MM.1S (cell line): ENCODE results near the gene PLEKHA1.

Source experiments
- DNase-seq: peaks from one replicate; pipeline ENCODE4 v3.0.0-alpha.2; 2015
- H2AFZ ChIP-seq: fragments of 300-600 bp; sonication (generic); 2 replicates; pipeline ENCODE4 v1.6.0; 2016; ENCODE audit warnings: antibody characterized with exemption, low read length
- H3F3A ChIP-seq: fragments of 300-600 bp; sonication (generic); 2 replicates; pipeline ENCODE4 v1.6.1; 2016; ENCODE audit warnings: mild to moderate bottlenecking, antibody characterized with exemption, low read length, moderate library complexity, mixed read lengths; ENCODE audit not compliant: insufficient read depth
- H3K27ac ChIP-seq: fragments of 300-600 bp; sonication (generic); 2 replicates; pipeline ENCODE4 v1.5.1; 2016; ENCODE audit warnings: mild to moderate bottlenecking, low read length
- H3K27me3 ChIP-seq: fragments of 300-600 bp; sonication (generic); replicated peaks from 2 replicates; pipeline ENCODE4 v1.6.0; 2016; ENCODE audit warnings: low read length; ENCODE audit not compliant: insufficient read depth
- H3K36me3 ChIP-seq: fragments of 300-600 bp; sonication (generic); replicated peaks from 2 replicates; pipeline ENCODE4 v1.6.1; 2016; ENCODE audit warnings: mild to moderate bottlenecking, low read length, mixed read lengths; ENCODE audit not compliant: insufficient read depth
- H3K4me1 ChIP-seq: fragments of 300-600 bp; sonication (generic); 2 replicates; pipeline ENCODE4 v1.6.1; 2016; ENCODE audit warnings: low read length, mixed read lengths
- H3K4me2 ChIP-seq: fragments of 300-600 bp; sonication (generic); 2 replicates; pipeline ENCODE4 v1.6.0; 2016; ENCODE audit warnings: low read depth, low read length
- H3K4me3 ChIP-seq: fragments of 300-600 bp; sonication (generic); 2 replicates; pipeline ENCODE4 v1.5.1; 2016; ENCODE audit warnings: low read length, mixed read lengths
- H3K79me2 ChIP-seq: fragments of 300-600 bp; sonication (generic); 2 replicates; pipeline ENCODE4 v1.6.1; 2016; ENCODE audit warnings: mixed run types, low read length, mixed read lengths
- H3K9ac ChIP-seq: fragments of 300-600 bp; sonication (generic); 2 replicates; pipeline ENCODE4 v1.6.1; 2016; ENCODE audit warnings: low read length, mixed read lengths
- H3K9me2 ChIP-seq: fragments of 300-600 bp; sonication (generic); replicated peaks from 2 replicates; pipeline ENCODE4 v1.6.1; 2016; ENCODE audit warnings: mild to moderate bottlenecking, low read length, mixed read lengths; ENCODE audit not compliant: insufficient read depth
- H3K9me3 ChIP-seq: fragments of 300-600 bp; sonication (generic); replicated peaks from 2 replicates; pipeline ENCODE4 v1.6.1; 2016; ENCODE audit warnings: mild to moderate bottlenecking, low read length, mixed read lengths; ENCODE audit not compliant: insufficient read depth
- H4K20me1 ChIP-seq: fragments of 300-600 bp; sonication (generic); 2 replicates; pipeline ENCODE4 v1.6.1; 2016; ENCODE audit warnings: mild to moderate bottlenecking, low read length, moderate library complexity, mixed read lengths; ENCODE audit not compliant: insufficient read depth
- EZH2 ChIP-seq: fragments of 300-600 bp; sonication (generic); optimal IDR thresholded peaks from 2 replicates; pipeline ENCODE3; 2017; ENCODE audit warnings: low read depth, mild to moderate bottlenecking, antibody characterized with exemption, low read length, mixed read lengths
- EZH2phosphoT487 ChIP-seq: fragments of 300-600 bp; sonication (generic); IDR thresholded peaks from 2 replicates; pipeline ENCODE4 v1.6.1; 2018; ENCODE audit warnings: antibody characterized with exemption, low read length
- TF ChIP-seq, protein P1 (sequence below): fragments of 300-600 bp; sonication (generic); IDR thresholded peaks from 2 replicates; pipeline ENCODE4 v1.5.1; 2016; ENCODE audit warnings: antibody characterized with exemption, low read length, mixed read lengths

Gene PLEKHA1

DNA sequence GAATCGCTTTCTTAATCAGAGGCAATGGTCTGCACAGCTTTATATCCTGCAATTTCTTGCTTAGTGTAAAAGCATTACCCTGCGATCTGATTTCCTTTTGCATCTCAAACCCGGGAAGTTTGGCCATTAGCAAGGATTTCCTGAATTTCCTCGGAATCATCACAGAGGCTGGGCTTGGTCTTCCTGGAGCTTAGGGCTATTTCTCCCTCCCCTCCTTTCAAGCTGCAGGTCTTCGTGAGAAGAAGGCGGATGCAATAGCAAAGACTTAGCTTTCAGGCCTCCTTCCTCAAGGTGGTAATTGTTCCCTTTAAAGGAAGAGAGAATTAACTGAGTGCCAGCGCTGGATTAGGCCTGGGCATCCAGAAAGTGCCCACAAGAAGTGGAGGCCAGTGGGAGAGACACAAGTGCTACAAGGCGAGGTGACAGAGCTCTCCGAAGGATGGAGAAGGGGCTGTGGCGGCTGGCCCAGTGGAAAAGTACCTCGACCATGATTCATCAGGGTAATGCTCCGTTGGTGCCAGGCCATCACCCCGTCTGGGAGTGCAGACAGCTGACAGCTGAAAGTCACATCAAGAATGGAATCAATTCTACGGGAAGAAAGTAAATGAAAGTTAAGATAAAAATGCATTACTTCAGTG lies 76.0 kb downstream of the PLEKHA1 start:
- no peaks in the 10 kb centered on the region for H3F3A ChIP-seq
- no peaks in the 10 kb centered on the region for H3K79me2 ChIP-seq
- no peak for DNase-seq
- TF ChIP-seq EZH2 (no peak), EZH2phosphoT487 (no peak)
- TF ChIP-seq, protein P1, sequence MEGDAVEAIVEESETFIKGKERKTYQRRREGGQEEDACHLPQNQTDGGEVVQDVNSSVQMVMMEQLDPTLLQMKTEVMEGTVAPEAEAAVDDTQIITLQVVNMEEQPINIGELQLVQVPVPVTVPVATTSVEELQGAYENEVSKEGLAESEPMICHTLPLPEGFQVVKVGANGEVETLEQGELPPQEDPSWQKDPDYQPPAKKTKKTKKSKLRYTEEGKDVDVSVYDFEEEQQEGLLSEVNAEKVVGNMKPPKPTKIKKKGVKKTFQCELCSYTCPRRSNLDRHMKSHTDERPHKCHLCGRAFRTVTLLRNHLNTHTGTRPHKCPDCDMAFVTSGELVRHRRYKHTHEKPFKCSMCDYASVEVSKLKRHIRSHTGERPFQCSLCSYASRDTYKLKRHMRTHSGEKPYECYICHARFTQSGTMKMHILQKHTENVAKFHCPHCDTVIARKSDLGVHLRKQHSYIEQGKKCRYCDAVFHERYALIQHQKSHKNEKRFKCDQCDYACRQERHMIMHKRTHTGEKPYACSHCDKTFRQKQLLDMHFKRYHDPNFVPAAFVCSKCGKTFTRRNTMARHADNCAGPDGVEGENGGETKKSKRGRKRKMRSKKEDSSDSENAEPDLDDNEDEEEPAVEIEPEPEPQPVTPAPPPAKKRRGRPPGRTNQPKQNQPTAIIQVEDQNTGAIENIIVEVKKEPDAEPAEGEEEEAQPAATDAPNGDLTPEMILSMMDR: no peak
- no peaks in the 10 kb centered on the region for H3K36me3 ChIP-seq
- H2AFZ ChIP-seq: no peak overlapping the region
- H3K4me2 ChIP-seq: no peak overlapping the region
- no peaks in the 10 kb centered on the region for H3K27me3 ChIP-seq
- no peaks in the 10 kb centered on the region for H3K9me2 ChIP-seq
- no peak overlapping the region for H3K9ac ChIP-seq
- no peaks in the 10 kb centered on the region for H3K9me3 ChIP-seq
- no peaks in the 10 kb centered on the region for H3K4me1 ChIP-seq
- no peak overlapping the region for H3K27ac ChIP-seq
- no peaks in the 10 kb centered on the region for H4K20me1 ChIP-seq
- no peak overlapping the region for H3K4me3 ChIP-seq

DNA sequence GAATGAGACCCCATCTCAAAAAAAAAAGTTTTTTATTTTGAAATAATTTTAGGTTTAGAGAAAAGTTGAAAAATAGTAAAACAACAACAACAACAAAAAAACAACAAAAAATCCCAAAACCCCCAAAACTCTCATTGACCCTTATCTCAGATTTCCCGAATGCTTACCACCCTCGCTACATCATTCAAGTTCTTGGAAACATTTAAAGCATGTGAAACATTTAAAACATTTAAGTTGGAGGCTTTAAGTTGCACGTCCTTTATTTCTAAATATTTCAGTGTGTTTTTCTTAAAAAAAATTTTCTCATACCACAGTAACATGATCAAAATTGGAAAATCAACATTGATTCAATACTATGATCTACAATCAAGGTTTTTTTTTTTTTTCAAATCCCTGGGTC lies 79.6 kb downstream of the PLEKHA1 start:
- Histone ChIP-seq H3F3A (no peaks in the 10 kb centered on the region), H3K9ac (no peak overlapping the region), H4K20me1 (no peaks in the 10 kb centered on the region), H3K4me2 (no peak overlapping the region), H3K9me3 (no peaks in the 10 kb centered on the region), H2AFZ (no peak overlapping the region), H3K9me2 (no peaks in the 10 kb centered on the region), H3K27me3 (no peaks in the 10 kb centered on the region), H3K79me2 (no peaks in the 10 kb centered on the region), H3K4me3 (no peak overlapping the region), H3K36me3 (no peaks in the 10 kb centered on the region), H3K4me1 (no peaks in the 10 kb centered on the region), H3K27ac (no peak overlapping the region)
- no peak for DNase-seq
- TF ChIP-seq, protein P1: no peak
- TF ChIP-seq EZH2phosphoT487: no peak
- no peak for TF ChIP-seq EZH2

DNA sequence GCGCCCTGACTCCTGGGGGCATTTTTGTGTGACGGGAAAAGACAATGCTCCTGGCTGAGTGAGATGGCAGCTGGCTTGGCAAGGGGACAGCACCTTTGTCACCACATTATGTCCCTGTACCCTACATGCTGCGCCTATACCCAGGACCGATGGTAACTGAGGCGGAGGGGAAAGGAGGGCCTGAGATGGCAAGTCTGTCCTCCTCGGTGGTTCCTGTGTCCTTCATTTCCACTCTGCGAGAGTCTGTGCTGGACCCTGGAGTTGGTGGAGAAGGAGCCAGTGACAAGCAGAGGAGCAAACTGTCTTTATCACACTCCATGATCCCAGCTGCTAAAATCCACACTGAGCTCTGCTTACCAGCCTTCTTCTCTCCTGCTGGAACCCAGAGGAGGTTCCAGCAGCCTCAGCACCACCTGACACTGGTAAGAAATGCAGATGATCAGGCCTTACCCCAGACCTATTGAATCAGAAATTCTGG lies 80.1 kb downstream of the PLEKHA1 start, which contains the start of gene ARMS2:
Gene ARMS2, plus strand, starts transcription at position 51 of the 478 bp plus-strand sequence. Its CDS starts 75 bp downstream, at position 126.
- DNase-seq: no peak
- H3K27ac ChIP-seq: no peak within 1 kb of the TSS
- H3K79me2 ChIP-seq: no peaks in the 10 kb centered on the region
- no peak within 1 kb of the TSS for H3K4me2 ChIP-seq
- no peaks in the 10 kb centered on the region for H3K9me2 ChIP-seq
- no peak within 1 kb of the TSS for H2AFZ ChIP-seq
- no peaks in the 10 kb centered on the region for H3K27me3 ChIP-seq
- no peaks in the 10 kb centered on the region for H3F3A ChIP-seq
- H3K36me3 ChIP-seq: no peaks in the 10 kb centered on the region
- no peak within 1 kb of the TSS for H3K9ac ChIP-seq
- no peaks in the 10 kb centered on the region for H3K4me1 ChIP-seq
- no peaks in the 10 kb centered on the region for H4K20me1 ChIP-seq
- TF ChIP-seq EZH2 (no peak), EZH2phosphoT487 (no peak)
- TF ChIP-seq, protein P1: no peak
- no peak within 1 kb of the TSS for H3K4me3 ChIP-seq
- H3K9me3 ChIP-seq: no peaks in the 10 kb centered on the region
